Small intestine (tissue), 7 donors: ENCODE results near the gene CADM2. TPM values are rescaled to one million over a fixed set of nuclear protein-coding genes. Genes with fewer than 3 reads are reported as not detected.

ENCODE experiments used
- DNase-seq, 2 donors: peaks; one replicate each; pipeline versions ENCODE4 v3.0.0 to v3.0.0-alpha.2; 2013
- FAIRE-seq: peaks from 2 replicates; lab custom pipeline; 2012; peaks lifted over from hg19 to GRCh38; lab: Jason Lieb, UNC
- H3K27ac ChIP-seq, 3 donors: one replicate each; pipeline ENCODE4 v1.5.1; 2013; ENCODE audit warnings: low read length in 2 of 3, mild to moderate bottlenecking in 2 of 3, control low read depth in 1 of 3, inconsistent platforms in 1 of 3, low read depth in 1 of 3, moderate library complexity in 1 of 3
- H3K27me3 ChIP-seq, 3 donors: one replicate each; pipeline ENCODE4 v1.6.1; 2013; ENCODE audit warnings: low read length in 3 of 3, inconsistent platforms in 1 of 3; ENCODE audit not compliant: control insufficient read depth in 3 of 3, insufficient read depth in 3 of 3
- H3K36me3 ChIP-seq, 3 donors: one replicate each; pipeline ENCODE4 v1.6.1; 2013; ENCODE audit warnings: low read length in 3 of 3, inconsistent platforms in 1 of 3, low read depth in 1 of 3, mild to moderate bottlenecking in 1 of 3, moderate library complexity in 1 of 3; ENCODE audit not compliant: control insufficient read depth in 3 of 3, insufficient read depth in 2 of 3
- H3K4me1 ChIP-seq, 3 donors: one replicate each; pipeline ENCODE4 v1.6.1; 2013; ENCODE audit warnings: low read length in 2 of 3, inconsistent platforms in 1 of 3, low read depth in 1 of 3, mild to moderate bottlenecking in 1 of 3, moderate library complexity in 1 of 3; ENCODE audit not compliant: control insufficient read depth in 3 of 3, insufficient read depth in 2 of 3
- H3K4me3 ChIP-seq, 3 donors: one replicate each; pipeline ENCODE4 v1.5.1; 2013; ENCODE audit warnings: low read length in 3 of 3, control low read depth in 1 of 3, inconsistent platforms in 1 of 3, low read depth in 1 of 3, mild to moderate bottlenecking in 1 of 3, moderate library complexity in 1 of 3
- H3K9me3 ChIP-seq, 2 donors: one replicate each; pipeline ENCODE4 v1.6.1; 2013; ENCODE audit warnings: low read depth in 1 of 2, low read length in 1 of 2; ENCODE audit not compliant: control insufficient read depth in 2 of 2, insufficient read depth in 1 of 2
- WGBS, 3 donors: extraction: QIAGEN DNeasy Blood & Tissue Kit; methylation state at CpG; one replicate each; pipeline ENCODE4 v1.1.7; 2013; 5-methylcytosine and 5-hydroxymethylcytosine counted together
- polyA plus RNA-seq, 4 donors: library from polyadenylated mRNA; stranded (reverse) in 3 of 4; unstranded in 1 of 4; fragments of 200-250 nt in 3 of 4; fragments of 120-200 nt in 1 of 4; gene quantifications; one replicate each; pipeline versions ENCODE4 v1.2.1 to v1.2.3, GENCODE V29; 2013
- donor health status: healthy with polysubstance abuse.
- donor health status: control.
- donor health status: control.
- donor health status: Bipolar disorder and iron deficiency.
- donor health status: healthy.

CADM2 gene
- polyA plus RNA-seq, 4 donors, result 0.95 to 2.4 TPM; not detected in 2

DNA sequence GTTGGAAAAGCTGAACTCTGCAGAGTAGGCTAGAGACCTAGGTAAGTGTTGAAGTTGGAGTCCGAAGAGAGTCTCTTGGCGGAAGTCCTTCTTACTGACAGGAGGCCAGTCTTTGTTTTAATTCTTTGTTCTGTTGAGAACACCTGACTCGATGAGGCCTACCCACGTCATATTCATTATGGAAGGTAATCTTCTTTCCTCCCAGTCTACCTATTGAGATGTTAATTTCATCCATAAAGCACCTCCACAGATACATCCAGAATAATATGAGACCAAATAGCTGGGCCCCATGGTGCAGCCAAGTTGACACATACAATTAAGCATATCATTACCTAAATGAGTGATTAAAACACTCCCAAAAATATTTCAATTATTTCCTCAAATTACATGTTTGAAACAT, 515.5 kb downstream of the CADM2 start:
- no peak for FAIRE-seq

DNA sequence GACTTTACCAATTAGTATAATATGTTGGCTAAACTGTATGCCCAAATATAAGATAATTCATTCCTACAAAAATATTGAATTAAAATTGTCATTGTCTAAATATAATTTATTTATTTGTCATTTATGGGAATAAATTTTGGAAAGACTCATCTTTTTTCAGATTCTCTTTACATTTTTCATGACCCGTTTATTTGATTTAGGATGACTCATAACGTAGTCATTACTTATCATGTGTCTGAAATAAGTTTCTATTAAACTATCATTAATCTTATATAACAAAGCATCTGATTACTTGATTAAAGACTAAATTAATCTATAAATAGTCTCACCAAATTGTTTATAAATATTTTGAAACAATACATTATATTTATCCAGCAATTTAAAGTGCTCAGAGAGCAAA, 516.6 kb downstream of the CADM2 start:
- 65 to 82% (median 71%) methylated on average over 2 of the region's 2 CpGs for WGBS, 3 donors
- FAIRE-seq, result no peak
- no peaks in the 10 kb centered on the region for H3K9me3 ChIP-seq
- no peaks in the 10 kb centered on the region for H3K4me1 ChIP-seq
- no peak overlapping the region for H3K4me3 ChIP-seq
- H3K36me3 ChIP-seq, result no peaks in the 10 kb centered on the region
- no peak for DNase-seq
- H3K27me3 ChIP-seq, result no peaks in the 10 kb centered on the region
- no peak overlapping the region for H3K27ac ChIP-seq

More for the DNA sequence above, 515.5 kb downstream of the CADM2 start:
- Histone ChIP-seq H3K36me3 (no peaks in the 10 kb centered on the region), H3K9me3 (no peaks in the 10 kb centered on the region), H3K4me1 (no peaks in the 10 kb centered on the region), H3K27me3 (no peaks in the 10 kb centered on the region), H3K27ac (no peak overlapping the region), H3K4me3 (no peak overlapping the region)
- WGBS, 3 donors, result 88 to 92% (median 92%) methylated on average over 4 of the region's 4 CpGs
- DNase-seq, result no peak

DNA sequence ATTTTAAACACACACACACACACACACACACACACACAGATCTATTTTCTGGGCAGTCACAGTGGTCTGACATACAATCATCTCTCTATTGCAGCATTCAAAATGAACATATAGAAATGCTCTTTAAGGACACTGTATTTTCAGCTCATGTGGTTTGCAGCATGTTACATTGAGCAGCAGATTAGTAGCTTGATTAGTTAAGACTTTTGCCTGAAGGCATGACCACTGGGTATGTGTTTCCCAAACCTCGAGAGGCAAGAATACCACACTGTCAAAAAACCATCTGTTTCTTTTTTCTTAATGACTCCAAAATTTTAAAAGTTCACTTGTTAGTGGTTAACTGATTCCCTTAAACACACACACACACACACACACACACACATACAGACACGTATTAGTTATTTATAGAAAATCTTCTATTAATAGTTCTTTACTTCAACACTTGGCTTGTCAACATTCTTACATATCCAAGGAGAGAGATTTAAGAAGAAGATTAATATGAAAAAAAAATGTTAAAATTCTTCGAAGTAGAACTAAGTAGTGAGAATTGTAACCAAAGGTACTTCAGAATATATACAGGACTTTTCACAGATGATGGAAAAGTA, 518.2 kb downstream of the CADM2 start:
- Histone ChIP-seq H3K27me3 (no peaks in the 10 kb centered on the region), H3K9me3 (no peaks in the 10 kb centered on the region), H3K27ac (no peak overlapping the region), H3K36me3 (no peaks in the 10 kb centered on the region), H3K4me1 (no peaks in the 10 kb centered on the region), H3K4me3 (no peak overlapping the region)
- DNase-seq (no peak), FAIRE-seq (no peak)
- WGBS, 3 donors, result 52 to 60% (median 59%) methylated on average over 3 of the region's 3 CpGs

DNA sequence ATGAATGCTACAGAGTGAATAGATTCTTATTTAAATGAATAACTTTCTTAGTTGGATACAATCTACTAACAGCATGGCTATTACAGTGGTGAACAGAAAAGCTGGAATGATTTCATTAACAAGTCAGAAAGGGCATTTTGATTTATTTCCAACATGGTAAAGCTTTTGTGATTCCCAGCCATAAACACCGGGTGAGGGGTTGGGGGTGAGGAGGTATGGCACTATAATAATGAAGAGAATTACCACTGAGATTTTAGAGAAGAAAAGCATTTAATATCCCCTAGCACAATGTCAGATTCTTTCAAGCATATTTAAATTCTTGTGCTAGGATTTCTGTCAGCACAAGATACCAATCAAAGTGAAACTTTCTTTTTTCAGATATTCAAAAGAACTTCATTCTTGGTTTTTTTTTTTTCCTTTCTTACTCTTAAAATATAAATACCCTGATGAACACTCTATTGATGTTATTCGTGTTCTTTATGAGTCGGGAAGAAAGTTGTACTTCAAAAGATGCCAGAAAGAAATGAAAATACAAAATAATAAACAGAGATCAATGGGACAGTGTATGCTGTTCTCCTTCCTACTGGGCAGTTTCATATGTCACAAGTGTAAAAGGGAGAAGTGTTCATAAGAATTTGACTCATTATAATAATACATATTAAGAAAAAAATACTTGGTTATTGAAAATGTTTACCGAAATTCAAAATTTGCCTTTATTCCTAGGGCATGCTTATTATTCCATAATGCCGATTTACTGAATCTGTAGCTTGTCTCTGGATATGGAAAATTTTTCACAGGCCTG, 522.8 kb downstream of the CADM2 start:
- Histone ChIP-seq H3K4me1 (no peaks in the 10 kb centered on the region), H3K4me3 (no peak overlapping the region), H3K27me3 (no peaks in the 10 kb centered on the region), H3K27ac (no peak overlapping the region), H3K9me3 (no peaks in the 10 kb centered on the region), H3K36me3 (no peaks in the 10 kb centered on the region)
- WGBS, 3 donors, result 83 to 87% (median 86%) methylated on average over 5 of the region's 5 CpGs
- no peak for DNase-seq
- peak; percentile 57 for FAIRE-seq

DNA sequence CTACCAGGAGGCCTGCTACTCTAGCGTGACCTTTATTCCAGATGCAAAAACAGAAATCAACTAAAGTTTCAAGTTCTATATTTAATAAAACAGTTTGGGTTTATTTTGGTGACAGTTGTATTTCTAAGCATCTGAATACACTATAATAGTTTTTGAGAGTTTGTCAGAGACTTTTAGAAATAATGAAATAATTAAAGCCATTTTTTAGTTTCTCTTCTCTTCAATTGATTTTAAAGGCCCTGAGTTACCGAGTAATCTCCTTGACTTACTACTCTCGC, 523.4 kb downstream of the CADM2 start:
- H3K4me1 ChIP-seq, result no peaks in the 10 kb centered on the region
- DNase-seq, result no peak
- no peak overlapping the region for H3K4me3 ChIP-seq
- H3K27me3 ChIP-seq, result no peaks in the 10 kb centered on the region
- no peaks in the 10 kb centered on the region for H3K36me3 ChIP-seq
- no peak for FAIRE-seq
- 87 to 90% (median 90%) methylated on average over 3 of the region's 3 CpGs for WGBS, 3 donors
- H3K9me3 ChIP-seq, result no peaks in the 10 kb centered on the region
- H3K27ac ChIP-seq, result no peak overlapping the region

DNA sequence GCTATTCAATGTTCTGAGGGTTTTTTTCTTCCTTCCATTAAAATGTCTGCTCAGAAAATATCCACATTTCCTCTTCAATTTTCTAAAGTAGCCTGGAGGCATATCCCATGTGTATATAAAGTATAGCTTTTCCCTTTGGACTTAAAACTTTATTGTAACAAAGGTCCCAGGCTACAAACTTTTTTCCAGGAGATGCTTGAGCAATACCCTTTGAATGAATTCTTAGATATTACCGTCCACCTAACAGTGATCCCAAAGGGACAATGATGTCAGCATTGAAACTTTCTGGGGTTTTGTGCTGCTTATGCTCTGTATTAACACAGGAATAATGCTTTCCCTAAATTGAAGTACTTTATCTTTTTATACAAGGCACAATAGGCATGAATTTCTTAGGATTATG, 525.2 kb downstream of the CADM2 start:
- Histone ChIP-seq H3K4me1 (no peaks in the 10 kb centered on the region), H3K4me3 (no peak overlapping the region), H3K9me3 (no peaks in the 10 kb centered on the region), H3K36me3 (no peaks in the 10 kb centered on the region), H3K27me3 (no peaks in the 10 kb centered on the region), H3K27ac (no peak overlapping the region)
- 69 to 89% (median 81%) methylated on average over 1 of the region's 1 CpG for WGBS, 3 donors
- DNase-seq (no peak), FAIRE-seq (no peak)

DNA sequence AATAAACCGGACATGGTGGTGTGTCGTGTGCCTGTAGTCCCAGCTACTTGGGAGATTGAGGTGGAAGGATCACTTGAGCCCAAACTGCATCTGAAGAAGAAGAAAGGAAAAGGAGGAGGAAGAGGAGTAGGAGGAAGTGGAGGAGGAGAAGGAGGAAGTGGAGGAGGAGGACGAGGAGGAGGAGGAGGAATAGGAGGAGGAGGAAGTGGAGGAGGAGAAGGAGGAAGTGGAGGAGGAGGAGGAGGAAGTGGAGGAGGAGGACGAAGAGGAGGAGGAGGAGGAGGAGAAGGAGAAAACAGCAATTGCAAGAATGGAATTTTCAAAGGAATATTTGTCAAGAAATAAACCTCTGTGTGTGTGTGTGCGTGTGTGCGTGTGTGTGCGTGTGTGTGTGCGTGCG, 528.6 kb downstream of the CADM2 start:
- Histone ChIP-seq H3K4me3 (no peak overlapping the region), H3K4me1 (no peaks in the 10 kb centered on the region), H3K27me3 (no peaks in the 10 kb centered on the region), H3K36me3 (no peaks in the 10 kb centered on the region), H3K9me3 (no peaks in the 10 kb centered on the region), H3K27ac (no peak overlapping the region)
- WGBS, 3 donors, result 79 to 83% (median 82%) methylated on average over 9 of the region's 9 CpGs
- DNase-seq, result no peak
- FAIRE-seq, result no peak

DNA sequence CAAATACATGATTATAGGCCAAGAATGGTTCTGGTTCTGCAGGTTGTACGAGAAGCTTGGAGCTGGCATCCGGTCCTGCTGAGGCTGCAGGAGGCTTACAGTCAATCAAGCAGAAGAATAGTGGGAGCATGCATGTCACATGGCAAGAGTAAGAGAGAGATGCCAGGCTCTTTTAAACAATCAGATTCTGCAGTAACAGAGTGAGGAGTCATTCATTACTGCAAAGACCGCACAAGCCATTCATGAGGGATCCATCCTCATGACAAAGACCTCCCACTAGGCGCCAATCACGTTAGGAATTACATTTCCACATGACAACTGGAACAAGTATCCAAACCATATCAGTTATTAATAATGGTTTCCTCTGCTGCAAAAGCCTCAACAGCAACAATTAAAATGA, 536.8 kb downstream of the CADM2 start:
- no peak for FAIRE-seq
- 71 to 80% (median 74%) methylated on average over 5 of the region's 5 CpGs for WGBS, 3 donors
- no peaks in the 10 kb centered on the region for H3K9me3 ChIP-seq
- no peaks in the 10 kb centered on the region for H3K36me3 ChIP-seq
- DNase-seq, result no peak
- no peak overlapping the region for H3K4me3 ChIP-seq
- H3K4me1 ChIP-seq, result no peaks in the 10 kb centered on the region
- H3K27ac ChIP-seq, result no peak overlapping the region
- no peaks in the 10 kb centered on the region for H3K27me3 ChIP-seq
